HEK293 (cell line): Measurements from ENCODE around the gene WDR55.
"Not testable (repeated sequence)": the region's sequence is repeated elsewhere in the genome, so short reads cannot be mapped to it uniquely, and the experiment has no call there.

Source experiments
- CTCF ChIA-PET: fragments of 350-600 bp; formaldehyde crosslinking; extraction: SDS; loops from one replicate; lab custom pipeline; 2021; ENCODE audit warnings: antibody characterized with exemption; lab: Yijun Ruan, JAX
- POLR2A ChIA-PET: fragments of 300-600 bp; formaldehyde crosslinking; extraction: SDS; loops from one replicate; lab custom pipeline; 2020; ENCODE audit warnings: antibody characterized with exemption, inconsistent platforms; lab: Yijun Ruan, JAX
- H3K27ac ChIP-seq: fragments of 200-500 bp; sonication (Bioruptor generic); 2 replicates; pipeline ENCODE4 v1.5.1; 2014; ENCODE audit warnings: low read depth, low read length, control low read depth, inconsistent platforms; ENCODE audit errors: extremely low read depth
- H3K36me3 ChIP-seq, 2 experiments: fragments of 200-500 bp in 1 of 2; sonication (Bioruptor generic) in 1 of 2; 1 replicate in 1 of 2; 2 replicates in 1 of 2; pipeline ENCODE4 v1.5.1; 2014 to 2017; ENCODE audit warnings: inconsistent platforms in 2 of 2, low read length in 2 of 2; ENCODE audit not compliant: control insufficient read depth in 2 of 2, insufficient read depth in 1 of 2
- H3K4me1 ChIP-seq: fragments of 200-500 bp; sonication (Bioruptor generic); 2 replicates; pipeline ENCODE4 v1.5.1; 2014; ENCODE audit warnings: mild to moderate bottlenecking, low read length, inconsistent platforms; ENCODE audit not compliant: control insufficient read depth, insufficient read depth
- H3K4me3 ChIP-seq: 2 replicates; pipeline ENCODE4 v1.5.1; 2011; ENCODE audit warnings: low read depth, mild to moderate bottlenecking, control low read depth, low read length, moderate library complexity
- H3K9me3 ChIP-seq: fragments of 200-500 bp; sonication (Bioruptor generic); 2 replicates; pipeline ENCODE4 v1.5.1; 2014; ENCODE audit warnings: low read depth, low read length, inconsistent platforms; ENCODE audit not compliant: control insufficient read depth, insufficient read depth
- MYNN ChIP-seq: fragments of 450-650 bp; formaldehyde crosslinking; IDR thresholded peaks from 2 replicates; pipeline ENCODE4 v1.5.1; 2016; ENCODE audit warnings: missing biosample characterization, missing genetic modification characterization, borderline replicate concordance
- MZF1 ChIP-seq: fragments of 450-650 bp; formaldehyde crosslinking; IDR thresholded peaks from 2 replicates; pipeline ENCODE4 v1.5.1; 2017; ENCODE audit warnings: missing biosample characterization, missing genetic modification characterization, borderline replicate concordance
- SP3 ChIP-seq: fragments of 450-650 bp; formaldehyde crosslinking; IDR thresholded peaks from 2 replicates; pipeline ENCODE4 v1.5.1; 2016; ENCODE audit warnings: missing biosample characterization, missing genetic modification characterization
- ZFP3 ChIP-seq: fragments of 450-650 bp; formaldehyde crosslinking; IDR thresholded peaks from 2 replicates; pipeline ENCODE4 v1.5.1; 2016; ENCODE audit warnings: low read depth, missing biosample characterization, missing genetic modification characterization
- ZNF121 ChIP-seq: fragments of 450-650 bp; formaldehyde crosslinking; IDR thresholded peaks from 2 replicates; pipeline ENCODE4 v1.5.1; 2016; ENCODE audit warnings: missing biosample characterization, missing genetic modification characterization
- TF ChIP-seq, protein P1 (sequence below): fragments of 450-650 bp; formaldehyde crosslinking; IDR thresholded peaks from 2 replicates; pipeline ENCODE4 v1.5.1; 2016; ENCODE audit warnings: missing biosample characterization, missing genetic modification characterization
- TF ChIP-seq, protein P2 (sequence below): fragments of 450-650 bp; formaldehyde crosslinking; IDR thresholded peaks from 2 replicates; pipeline ENCODE4 v1.5.1; 2016; ENCODE audit warnings: missing biosample characterization, missing genetic modification characterization

The WDR55 gene

DNA sequence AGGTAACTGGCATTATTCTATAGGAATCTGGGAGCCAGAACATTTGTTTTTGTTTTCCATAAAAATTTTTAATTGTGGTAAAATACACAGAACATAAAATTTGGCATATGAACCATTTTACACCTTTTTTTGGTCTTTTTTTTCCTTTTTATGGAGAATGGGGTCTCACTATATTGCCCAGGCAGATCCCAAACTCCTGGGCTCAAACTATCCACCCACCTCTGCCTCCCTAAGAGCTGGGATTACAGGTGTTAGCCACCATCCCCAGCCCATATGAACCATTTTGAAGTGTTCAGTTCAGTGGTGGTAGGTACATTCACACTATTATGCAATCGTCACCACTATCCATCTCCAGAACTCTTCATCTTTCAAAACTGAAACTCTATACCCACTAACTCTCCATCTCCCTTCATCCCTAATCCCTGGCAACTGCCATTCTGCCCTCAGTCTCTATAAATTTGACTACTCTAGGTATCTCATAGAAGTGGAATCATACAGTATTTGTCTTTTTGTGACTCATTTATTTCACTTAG, 48.9 kb downstream of the WDR55 start:
- TF ChIP-seq ZFP3 (tag by site-specific recombination) (no peak), ZNF121 (tag by site-specific recombination) (peak; percentile 58; the same call in 1 of the 2 replicates), MZF1 (no peak)
- TF ChIP-seq, protein P1, sequence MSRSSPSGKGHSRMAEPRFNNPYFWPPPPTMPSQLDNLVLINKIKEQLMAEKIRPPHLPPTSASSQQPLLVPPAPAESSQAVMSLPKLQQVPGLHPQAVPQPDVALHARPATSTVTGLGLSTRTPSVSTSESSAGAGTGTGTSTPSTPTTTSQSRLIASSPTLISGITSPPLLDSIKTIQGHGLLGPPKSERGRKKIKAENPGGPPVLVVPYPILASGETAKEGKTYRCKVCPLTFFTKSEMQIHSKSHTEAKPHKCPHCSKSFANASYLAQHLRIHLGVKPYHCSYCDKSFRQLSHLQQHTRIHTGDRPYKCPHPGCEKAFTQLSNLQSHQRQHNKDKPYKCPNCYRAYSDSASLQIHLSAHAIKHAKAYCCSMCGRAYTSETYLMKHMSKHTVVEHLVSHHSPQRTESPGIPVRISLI (tag by site-specific recombination), result 0 out of 2 replicates have a peak, but pooled peaks have one; percentile 30
- Histone ChIP-seq H3K4me3 (no peak overlapping the region), H3K36me3 (no peaks in the 10 kb centered on the region), H3K27ac (no peak overlapping the region), H3K4me1 (no peaks in the 10 kb centered on the region), H3K9me3 (no peaks in the 10 kb centered on the region)
- CTCF ChIA-PET, result no interaction called here
- POLR2A ChIA-PET, result no interaction called here

DNA sequence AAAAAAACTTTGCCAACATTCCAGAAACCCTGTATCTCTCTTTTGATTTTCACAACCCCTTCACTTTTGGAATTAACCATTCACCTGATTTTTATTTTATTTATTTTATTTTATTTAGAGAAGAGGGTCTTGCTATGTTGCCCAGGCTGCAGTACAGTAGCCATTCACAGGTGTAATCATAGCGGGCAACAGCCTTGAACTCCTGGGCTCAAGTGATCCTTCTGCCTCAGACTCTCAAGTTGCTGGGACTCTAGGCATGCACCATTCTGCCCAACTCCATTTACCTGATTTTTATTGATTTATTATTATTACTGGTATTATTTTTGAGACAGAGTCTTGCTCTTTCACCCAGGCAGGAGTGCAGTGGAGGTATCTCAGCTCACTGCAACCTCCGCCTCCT, 51.5 kb downstream of the WDR55 start:
- H3K9me3 ChIP-seq, POLR2A ChIA-PET, H3K4me1 ChIP-seq, H3K4me3 ChIP-seq, H3K27ac ChIP-seq, H3K36me3 ChIP-seq: not testable (repeated sequence)
- CTCF ChIA-PET, result interaction anchor here (0.6 kb wide), 1 partner anchor 142 kb away, joined by 3 read pairs; no protein-coding TSS in a partner anchor
- TF ChIP-seq ZNF121 (tag by site-specific recombination), result peak; percentile 65; the same call in 1 of the 2 replicates

GRCh38 chr5:140718266-140718592, 53.5 kb downstream of the WDR55 start:
- Histone ChIP-seq H3K4me1 (no peaks in the 10 kb centered on the region), H3K9me3 (no peaks in the 10 kb centered on the region), H3K4me3 (peak overlapping the region; percentile 45), H3K27ac (no peak overlapping the region; the same call in 1 of the 2 replicates), H3K36me3 (no peaks in the 10 kb centered on the region)
- ChIA-PET CTCF (interaction anchor here (0.6 to 2.3 kb wide), 8 partner anchors 43 to 437 kb away, joined by 3 to 10 read pairs (median 4); partner anchors contain the start of gene CD14), POLR2A (interaction anchor here (0.8 to 1.3 kb wide), 8 partner anchors 8 to 372 kb away, joined by 3 to 14 read pairs (median 8); partner anchors contain the start of genes ANKHD1, HARS1, HARS2 and HBEGF)
- TF ChIP-seq SP3 (tag by site-specific recombination), result no peak
- TF ChIP-seq, protein P2, sequence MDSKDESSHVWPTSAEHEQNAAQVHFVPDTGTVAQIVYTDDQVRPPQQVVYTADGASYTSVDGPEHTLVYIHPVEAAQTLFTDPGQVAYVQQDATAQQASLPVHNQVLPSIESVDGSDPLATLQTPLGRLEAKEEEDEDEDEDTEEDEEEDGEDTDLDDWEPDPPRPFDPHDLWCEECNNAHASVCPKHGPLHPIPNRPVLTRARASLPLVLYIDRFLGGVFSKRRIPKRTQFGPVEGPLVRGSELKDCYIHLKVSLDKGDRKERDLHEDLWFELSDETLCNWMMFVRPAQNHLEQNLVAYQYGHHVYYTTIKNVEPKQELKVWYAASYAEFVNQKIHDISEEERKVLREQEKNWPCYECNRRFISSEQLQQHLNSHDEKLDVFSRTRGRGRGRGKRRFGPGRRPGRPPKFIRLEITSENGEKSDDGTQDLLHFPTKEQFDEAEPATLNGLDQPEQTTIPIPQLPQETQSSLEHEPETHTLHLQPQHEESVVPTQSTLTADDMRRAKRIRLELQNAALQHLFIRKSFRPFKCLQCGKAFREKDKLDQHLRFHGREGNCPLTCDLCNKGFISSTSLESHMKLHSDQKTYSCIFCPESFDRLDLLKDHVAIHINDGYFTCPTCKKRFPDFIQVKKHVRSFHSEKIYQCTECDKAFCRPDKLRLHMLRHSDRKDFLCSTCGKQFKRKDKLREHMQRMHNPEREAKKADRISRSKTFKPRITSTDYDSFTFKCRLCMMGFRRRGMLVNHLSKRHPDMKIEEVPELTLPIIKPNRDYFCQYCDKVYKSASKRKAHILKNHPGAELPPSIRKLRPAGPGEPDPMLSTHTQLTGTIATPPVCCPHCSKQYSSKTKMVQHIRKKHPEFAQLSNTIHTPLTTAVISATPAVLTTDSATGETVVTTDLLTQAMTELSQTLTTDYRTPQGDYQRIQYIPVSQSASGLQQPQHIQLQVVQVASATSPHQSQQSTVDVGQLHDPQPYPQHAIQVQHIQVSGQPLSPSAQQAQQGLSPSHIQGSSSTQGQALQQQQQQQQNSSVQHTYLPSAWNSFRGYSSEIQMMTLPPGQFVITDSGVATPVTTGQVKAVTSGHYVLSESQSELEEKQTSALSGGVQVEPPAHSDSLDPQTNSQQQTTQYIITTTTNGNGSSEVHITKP (tag by site-specific recombination), result peak; percentile 95
- TF ChIP-seq, all 188 proteins: peak for 1

GRCh38 chr5:140720738-140721137, 56.0 kb downstream of the WDR55 start:
- ChIA-PET POLR2A (interaction anchor here (0.7 to 1.2 kb wide), 5 partner anchors 10 to 374 kb away, joined by 3 to 7 read pairs (median 4); partner anchors contain the start of gene HBEGF), CTCF (interaction anchor here (0.7 to 2.0 kb wide), 12 partner anchors 10 to 612 kb away, joined by 3 to 11 read pairs (median 5); partner anchors contain the start of gene WDR55)
- not testable (repeated sequence) for H3K4me3 ChIP-seq, H3K36me3 ChIP-seq, H3K4me1 ChIP-seq, H3K9me3 ChIP-seq, H3K27ac ChIP-seq
- TF ChIP-seq, protein P2 (tag by site-specific recombination), result peak; percentile 99
- peak; percentile 49 for TF ChIP-seq MYNN
